Smooth muscle cell (in vitro differentiated cells): ENCODE data around the gene GAS7. TPM values are rescaled to one million over a fixed set of nuclear protein-coding genes. Genes with fewer than 3 reads are reported as not detected.
A peak's percentile ranks its signal among the peaks of the same experiment; 100 is the strongest.

Experiments
- DNase-seq: peaks from one replicate; lab custom pipeline; 2025; ENCODE audit not compliant: unreplicated experiment; lab: John Stamatoyannopoulos, UW
- H2AFZ ChIP-seq: fragments of 200-600 bp; sonication (generic); 2 replicates; pipeline ENCODE4 v1.6.0; 2016; ENCODE audit warnings: antibody characterized with exemption, low read depth, mild to moderate bottlenecking
- H3F3A ChIP-seq: fragments of 200-600 bp; sonication (generic); 2 replicates; pipeline ENCODE4 v1.6.0; 2017; ENCODE audit warnings: antibody characterized with exemption, low read depth
- H3K27ac ChIP-seq: fragments of 200-600 bp; sonication (generic); 2 replicates; pipeline ENCODE4 v1.5.1; 2016; ENCODE audit warnings: low read depth, mild to moderate bottlenecking
- H3K27me3 ChIP-seq: fragments of 200-600 bp; sonication (generic); 2 replicates; pipeline ENCODE4 v1.6.1; 2016; ENCODE audit warnings: low read depth, mild to moderate bottlenecking
- H3K36me3 ChIP-seq: fragments of 200-600 bp; sonication (generic); 2 replicates; pipeline ENCODE4 v1.5.1; 2016; ENCODE audit warnings: low read depth
- H3K4me1 ChIP-seq: fragments of 200-600 bp; sonication (generic); 2 replicates; pipeline ENCODE4 v1.5.1; 2016; ENCODE audit warnings: low read depth
- H3K4me2 ChIP-seq: fragments of 200-600 bp; sonication (generic); 2 replicates; pipeline ENCODE4 v1.6.0; 2016; ENCODE audit warnings: mild to moderate bottlenecking
- H3K4me3 ChIP-seq: fragments of 200-600 bp; sonication (generic); 2 replicates; pipeline ENCODE4 v1.5.1; 2016; ENCODE audit warnings: mild to moderate bottlenecking
- H3K79me2 ChIP-seq: fragments of 200-600 bp; sonication (generic); 2 replicates; pipeline ENCODE4 v1.6.0; 2016; ENCODE audit warnings: low read depth, mild to moderate bottlenecking
- H3K9ac ChIP-seq: fragments of 200-600 bp; sonication (generic); 2 replicates; pipeline ENCODE4 v1.6.0; 2016; ENCODE audit warnings: low read depth
- H3K9me3 ChIP-seq: fragments of 200-600 bp; sonication (generic); replicated peaks from 2 replicates; pipeline ENCODE4 v1.5.1; 2016; ENCODE audit warnings: low read depth
- H4K20me1 ChIP-seq: fragments of 200-600 bp; sonication (generic); 2 replicates; pipeline ENCODE4 v1.6.0; 2016; ENCODE audit warnings: low read depth
- WGBS: methylation state at CpG from one replicate; pipeline ENCODE4 v1.1.7; 2016; ENCODE audit warnings: low lambda C conversion rate; 5-methylcytosine and 5-hydroxymethylcytosine counted together
- polyA plus RNA-seq: library from polyadenylated mRNA; unstranded; fragments of >200 nt; fragmentation: Nextera tagmentation; extraction: Ambion mirVana; gene quantifications from 2 replicates; pipeline ENCODE4 v1.2.1, GENCODE V29; 2016
- total RNA-seq: library from RNA; depleted of rRNA; stranded (reverse); fragments of >200 nt; gene quantifications from 2 replicates; pipeline ENCODE4 v1.2.3, GENCODE V29; 2014
- TF ChIP-seq, protein P1 (sequence below): fragments of 200-600 bp; sonication (generic); IDR thresholded peaks from 2 replicates; pipeline ENCODE4 v1.5.1; 2017; ENCODE audit warnings: borderline replicate concordance, mild to moderate bottlenecking, antibody characterized with exemption; ENCODE audit not compliant: insufficient read depth, poor library complexity, severe bottlenecking

The GAS7 gene
- total and polyA plus RNA-seq, 2 experiments from 2014 or later: 86.8 to 103 TPM

DNA sequence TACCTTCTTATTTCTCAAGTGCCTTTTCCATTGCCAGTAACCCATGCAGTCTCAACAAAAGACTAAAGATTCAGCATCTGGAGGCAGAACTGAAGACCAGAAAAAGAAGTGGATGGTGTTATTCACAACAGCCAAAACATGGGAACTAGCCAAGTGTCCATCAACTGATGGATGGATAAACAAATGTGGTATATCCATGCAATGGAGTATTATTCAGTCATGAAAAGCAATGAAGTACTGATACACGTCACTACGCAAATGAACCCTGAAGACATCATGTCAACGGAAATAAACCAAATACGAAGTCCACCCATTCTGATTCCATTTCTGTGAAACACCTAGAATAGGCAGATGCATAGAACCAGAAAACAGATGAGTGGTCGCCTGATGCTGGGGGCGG lies 25.6 kb downstream of the GAS7 start:
- H4K20me1 ChIP-seq: peaks cover 49% of the 10 kb centered on the region
- no peaks in the 10 kb centered on the region for H3K36me3 ChIP-seq
- DNase-seq: no peak
- no peak overlapping the region for H3K4me3 ChIP-seq
- peak overlapping the region; percentile 77 for H3K4me2 ChIP-seq
- peaks cover 7% of the 10 kb centered on the region for H3F3A ChIP-seq
- peaks cover 65% of the 10 kb centered on the region for H3K79me2 ChIP-seq
- TF ChIP-seq, protein P1, sequence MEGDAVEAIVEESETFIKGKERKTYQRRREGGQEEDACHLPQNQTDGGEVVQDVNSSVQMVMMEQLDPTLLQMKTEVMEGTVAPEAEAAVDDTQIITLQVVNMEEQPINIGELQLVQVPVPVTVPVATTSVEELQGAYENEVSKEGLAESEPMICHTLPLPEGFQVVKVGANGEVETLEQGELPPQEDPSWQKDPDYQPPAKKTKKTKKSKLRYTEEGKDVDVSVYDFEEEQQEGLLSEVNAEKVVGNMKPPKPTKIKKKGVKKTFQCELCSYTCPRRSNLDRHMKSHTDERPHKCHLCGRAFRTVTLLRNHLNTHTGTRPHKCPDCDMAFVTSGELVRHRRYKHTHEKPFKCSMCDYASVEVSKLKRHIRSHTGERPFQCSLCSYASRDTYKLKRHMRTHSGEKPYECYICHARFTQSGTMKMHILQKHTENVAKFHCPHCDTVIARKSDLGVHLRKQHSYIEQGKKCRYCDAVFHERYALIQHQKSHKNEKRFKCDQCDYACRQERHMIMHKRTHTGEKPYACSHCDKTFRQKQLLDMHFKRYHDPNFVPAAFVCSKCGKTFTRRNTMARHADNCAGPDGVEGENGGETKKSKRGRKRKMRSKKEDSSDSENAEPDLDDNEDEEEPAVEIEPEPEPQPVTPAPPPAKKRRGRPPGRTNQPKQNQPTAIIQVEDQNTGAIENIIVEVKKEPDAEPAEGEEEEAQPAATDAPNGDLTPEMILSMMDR: no peak
- no peak overlapping the region for H3K9ac ChIP-seq
- H3K27me3 ChIP-seq: no peaks in the 10 kb centered on the region
- peaks cover 29% of the 10 kb centered on the region for H3K4me1 ChIP-seq
- no peaks in the 10 kb centered on the region for H3K9me3 ChIP-seq
- WGBS: 98% methylated on average over 6 of the region's 6 CpGs
- H3K27ac ChIP-seq: peak overlapping the region; percentile 86
- no peak overlapping the region for H2AFZ ChIP-seq

DNA sequence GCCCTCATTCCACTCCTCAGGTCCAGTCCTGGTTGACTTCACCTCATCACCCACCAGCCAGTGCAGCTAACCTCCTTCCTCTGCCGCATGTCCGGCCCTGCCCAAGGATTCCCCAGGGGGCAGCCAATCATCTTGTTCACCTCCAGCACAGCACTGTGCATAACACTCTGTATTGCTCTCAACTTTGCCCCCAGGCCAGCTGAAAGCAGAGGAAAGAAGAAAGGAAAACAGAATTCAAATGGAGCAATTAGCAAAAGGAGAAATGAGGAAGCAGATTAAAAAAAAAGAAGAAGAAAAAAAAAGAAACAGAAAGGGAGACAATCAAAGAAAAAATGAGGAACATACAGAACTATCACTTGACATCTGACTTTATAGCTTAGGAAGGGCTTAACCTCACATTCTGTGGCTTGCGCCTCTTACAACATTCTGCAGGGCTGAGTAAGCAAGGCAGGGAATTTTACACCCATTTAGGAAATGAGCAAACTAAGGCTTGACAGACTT lies 26.1 kb downstream of the GAS7 start:
- H2AFZ ChIP-seq: no peak overlapping the region
- peak overlapping the region; percentile 12 for H3K4me3 ChIP-seq
- peaks cover 70% of the 10 kb centered on the region for H3K79me2 ChIP-seq
- peaks cover 49% of the 10 kb centered on the region for H4K20me1 ChIP-seq
- peak overlapping the region; percentile 16 for H3K9ac ChIP-seq
- peaks cover 25% of the 10 kb centered on the region for H3K4me1 ChIP-seq
- H3K27ac ChIP-seq: peak overlapping the region; percentile 86
- no peaks in the 10 kb centered on the region for H3K9me3 ChIP-seq
- H3K4me2 ChIP-seq: peak overlapping the region; percentile 77
- DNase-seq: no peak
- TF ChIP-seq, protein P1: no peak
- H3F3A ChIP-seq: peaks cover 7% of the 10 kb centered on the region
- no peaks in the 10 kb centered on the region for H3K27me3 ChIP-seq
- 7% methylated on average over 3 of the region's 3 CpGs for WGBS
- H3K36me3 ChIP-seq: no peaks in the 10 kb centered on the region

- H3K9me3 ChIP-seq: no peaks in the 10 kb centered on the region
- H3K27me3 ChIP-seq: no peaks in the 10 kb centered on the region
- TF ChIP-seq, protein P1: no peak
- peak overlapping the region; percentile 86 for H3K27ac ChIP-seq
- H4K20me1 ChIP-seq: peaks cover 48% of the 10 kb centered on the region
- peaks cover 19% of the 10 kb centered on the region for H3K4me1 ChIP-seq
- H3K79me2 ChIP-seq: peaks cover 68% of the 10 kb centered on the region
- peak overlapping the region; percentile 77 for H3K4me2 ChIP-seq
- peak overlapping the region; percentile 12 for H3K4me3 ChIP-seq
- H2AFZ ChIP-seq: no peak overlapping the region
- WGBS: 13% methylated on average over 6 of the region's 6 CpGs
- no peak for DNase-seq
- H3F3A ChIP-seq: peaks cover 7% of the 10 kb centered on the region
- H3K9ac ChIP-seq: peak overlapping the region; percentile 16
- no peaks in the 10 kb centered on the region for H3K36me3 ChIP-seq
These were observed 26.8 kb downstream of the GAS7 start for GRCh38 chr17:10171581-10171981.

DNA sequence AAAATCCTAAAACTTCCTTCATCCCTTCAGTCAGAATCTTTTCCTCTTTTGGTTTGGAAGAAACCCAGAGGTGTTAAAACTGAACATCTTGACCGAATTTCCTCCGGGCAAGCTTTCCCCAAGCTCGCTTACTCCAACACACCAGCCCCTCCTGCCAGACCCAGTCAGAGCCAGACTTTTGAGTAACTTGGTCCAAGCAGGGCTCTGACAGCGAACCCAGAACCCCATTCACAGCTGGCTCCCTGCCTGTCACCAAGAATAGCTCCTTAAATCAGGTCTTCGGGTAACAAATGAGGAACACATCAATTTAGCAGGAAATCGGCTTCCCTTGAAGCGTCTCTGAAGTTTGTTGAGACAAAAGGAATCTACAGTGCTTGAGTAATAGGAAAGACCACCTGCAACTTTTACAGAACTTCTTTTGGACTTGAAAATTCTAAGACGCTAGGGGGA lies 27.3 kb downstream of the GAS7 start:
- DNase-seq: no peak
- peak overlapping the region; percentile 86 for H3K27ac ChIP-seq

More for the DNA sequence above, 27.3 kb downstream of the GAS7 start:
- H3K27me3 ChIP-seq: no peaks in the 10 kb centered on the region
- H3K9ac ChIP-seq: no peak overlapping the region
- peaks cover 7% of the 10 kb centered on the region for H3F3A ChIP-seq
- H3K79me2 ChIP-seq: peaks cover 68% of the 10 kb centered on the region
- WGBS: 44% methylated on average over 8 of the region's 8 CpGs
- H2AFZ ChIP-seq: no peak overlapping the region
- TF ChIP-seq, protein P1: no peak
- no peaks in the 10 kb centered on the region for H3K36me3 ChIP-seq
- H3K9me3 ChIP-seq: no peaks in the 10 kb centered on the region
- H4K20me1 ChIP-seq: peaks cover 49% of the 10 kb centered on the region
- peak overlapping the region; percentile 12 for H3K4me3 ChIP-seq
- peak overlapping the region; percentile 77 for H3K4me2 ChIP-seq
- peaks cover 19% of the 10 kb centered on the region for H3K4me1 ChIP-seq
